KOPT-K1 (cell line): ENCODE results near the gene NOC4L.

ENCODE experiments used
- H3K27ac ChIP-seq: fragments of 200-600 bp; sonication (generic); 2 replicates; pipeline ENCODE4 v1.5.1; 2016; ENCODE audit warnings: antibody characterized with exemption, mild to moderate bottlenecking, low read depth, low read length; ENCODE audit not compliant: poor library complexity, severe bottlenecking
- H3K36me3 ChIP-seq: fragments of 200-600 bp; sonication (generic); 2 replicates; pipeline ENCODE4 v1.5.1; 2017; ENCODE audit warnings: antibody characterized with exemption, mild to moderate bottlenecking, low read length, moderate library complexity; ENCODE audit not compliant: insufficient read depth
- H3K9me3 ChIP-seq: fragments of 200-600 bp; sonication (generic); 2 replicates; pipeline ENCODE4 v1.5.1; 2017; ENCODE audit warnings: antibody characterized with exemption, low read length, mild to moderate bottlenecking; ENCODE audit not compliant: insufficient read depth, poor library complexity, severe bottlenecking

The NOC4L gene

GRCh38 chr12:132155771-132156572, 11.7 kb downstream of the NOC4L start:
- H3K27ac ChIP-seq = no peak overlapping the region
- H3K36me3 ChIP-seq = peaks cover 47% of the 10 kb centered on the region
- H3K9me3 ChIP-seq = peaks cover 25% of the 10 kb centered on the region

GRCh38 chr12:132156573-132157325, 12.5 kb downstream of the NOC4L start:
- Histone ChIP-seq H3K9me3 (peaks cover 25% of the 10 kb centered on the region), H3K27ac (no peak overlapping the region), H3K36me3 (peaks cover 39% of the 10 kb centered on the region)

- H3K27ac ChIP-seq = no peak overlapping the region
- H3K9me3 ChIP-seq = peaks cover 25% of the 10 kb centered on the region
- peaks cover 29% of the 10 kb centered on the region for H3K36me3 ChIP-seq
Observed at GRCh38 chr12:132157733-132158409, 13.6 kb downstream of the NOC4L start.

GRCh38 chr12:132158677-132159554, 14.7 kb downstream of the NOC4L start:
- H3K9me3 ChIP-seq = peaks cover 25% of the 10 kb centered on the region
- peaks cover 29% of the 10 kb centered on the region for H3K36me3 ChIP-seq
- no peak overlapping the region for H3K27ac ChIP-seq

- Histone ChIP-seq H3K27ac (no peak overlapping the region), H3K9me3 (peaks cover 25% of the 10 kb centered on the region), H3K36me3 (peaks cover 29% of the 10 kb centered on the region)
Observed at GRCh38 chr12:132159555-132160003, 15.3 kb downstream of the NOC4L start.

GRCh38 chr12:132160016-132160415, 15.8 kb downstream of the NOC4L start:
- Histone ChIP-seq H3K36me3 (peaks cover 29% of the 10 kb centered on the region), H3K9me3 (peaks cover 25% of the 10 kb centered on the region), H3K27ac (no peak overlapping the region)

- H3K27ac ChIP-seq = no peak overlapping the region
- H3K36me3 ChIP-seq = peaks cover 27% of the 10 kb centered on the region
- peaks cover 24% of the 10 kb centered on the region for H3K9me3 ChIP-seq
Observed at GRCh38 chr12:132160601-132161035, 16.4 kb downstream of the NOC4L start.

GRCh38 chr12:132161036-132161781, 17.0 kb downstream of the NOC4L start:
- Histone ChIP-seq H3K9me3 (peaks cover 18% of the 10 kb centered on the region), H3K27ac (no peak overlapping the region), H3K36me3 (peaks cover 21% of the 10 kb centered on the region)

- Histone ChIP-seq H3K36me3 (peaks cover 14% of the 10 kb centered on the region), H3K9me3 (peaks cover 11% of the 10 kb centered on the region), H3K27ac (no peak overlapping the region)
Observed at GRCh38 chr12:132161796-132162507, 17.7 kb downstream of the NOC4L start.

GRCh38 chr12:132162508-132163031, 18.3 kb downstream of the NOC4L start:
- Histone ChIP-seq H3K9me3 (peaks cover 5% of the 10 kb centered on the region), H3K27ac (no peak overlapping the region), H3K36me3 (peaks cover 8% of the 10 kb centered on the region; the same call in 1 of the 2 replicates)

- Histone ChIP-seq H3K27ac (no peak overlapping the region), H3K36me3 (peaks cover under 1% of the 10 kb centered on the region; the same call in 1 of the 2 replicates), H3K9me3 (no peaks in the 10 kb centered on the region)
Observed at GRCh38 chr12:132163041-132163910, 19.0 kb downstream of the NOC4L start.

GRCh38 chr12:132163911-132164288, 19.6 kb downstream of the NOC4L start:
- Histone ChIP-seq H3K9me3 (no peaks in the 10 kb centered on the region), H3K27ac (no peak overlapping the region), H3K36me3 (no peaks in the 10 kb centered on the region)
